ENCODE measurements around the gene SMIM8.

DNA sequence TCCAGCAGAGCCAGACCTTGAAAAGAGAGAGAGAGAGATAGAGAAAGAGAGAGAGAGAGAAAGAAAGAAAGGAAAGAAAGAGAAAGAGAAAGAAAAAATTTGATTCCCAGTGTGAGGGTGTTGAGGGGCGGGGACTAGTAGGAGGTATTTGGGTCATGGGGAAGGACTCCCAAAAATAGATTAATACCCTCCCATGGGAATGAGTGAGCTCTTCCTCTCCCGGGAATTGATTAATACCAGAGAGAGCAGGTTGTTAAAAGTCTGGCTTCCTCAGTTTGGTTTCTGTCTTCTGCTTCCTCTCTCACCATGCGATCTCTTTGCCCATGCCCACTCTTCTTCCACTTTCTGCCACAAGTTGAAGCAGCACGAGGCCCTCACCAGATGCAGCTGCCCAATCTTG, 56.6 kb downstream of the SMIM8 start:
- TF ChIP-seq EP300 (IDR thresholded peaks at IDR 0.05) (no peak), POLR2A (IDR thresholded peaks at IDR 0.05) (no peak)
- TF ChIP-seq, protein P1, sequence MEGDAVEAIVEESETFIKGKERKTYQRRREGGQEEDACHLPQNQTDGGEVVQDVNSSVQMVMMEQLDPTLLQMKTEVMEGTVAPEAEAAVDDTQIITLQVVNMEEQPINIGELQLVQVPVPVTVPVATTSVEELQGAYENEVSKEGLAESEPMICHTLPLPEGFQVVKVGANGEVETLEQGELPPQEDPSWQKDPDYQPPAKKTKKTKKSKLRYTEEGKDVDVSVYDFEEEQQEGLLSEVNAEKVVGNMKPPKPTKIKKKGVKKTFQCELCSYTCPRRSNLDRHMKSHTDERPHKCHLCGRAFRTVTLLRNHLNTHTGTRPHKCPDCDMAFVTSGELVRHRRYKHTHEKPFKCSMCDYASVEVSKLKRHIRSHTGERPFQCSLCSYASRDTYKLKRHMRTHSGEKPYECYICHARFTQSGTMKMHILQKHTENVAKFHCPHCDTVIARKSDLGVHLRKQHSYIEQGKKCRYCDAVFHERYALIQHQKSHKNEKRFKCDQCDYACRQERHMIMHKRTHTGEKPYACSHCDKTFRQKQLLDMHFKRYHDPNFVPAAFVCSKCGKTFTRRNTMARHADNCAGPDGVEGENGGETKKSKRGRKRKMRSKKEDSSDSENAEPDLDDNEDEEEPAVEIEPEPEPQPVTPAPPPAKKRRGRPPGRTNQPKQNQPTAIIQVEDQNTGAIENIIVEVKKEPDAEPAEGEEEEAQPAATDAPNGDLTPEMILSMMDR (IDR thresholded peaks at IDR 0.05): no peak

Measured in sigmoid colon (tissue), 4 donors.